ENCODE measurements around the gene PAPSS1. TPM values are rescaled to one million over a fixed set of nuclear protein-coding genes. Genes with fewer than 3 reads are reported as not detected.
"Not testable (repeated sequence)": the region's sequence is repeated elsewhere in the genome, so short reads cannot be mapped to it uniquely, and the experiment has no call there.

PAPSS1 gene
- total RNA-seq, 1 experiment from 2014 or later = 73.1 TPM

DNA sequence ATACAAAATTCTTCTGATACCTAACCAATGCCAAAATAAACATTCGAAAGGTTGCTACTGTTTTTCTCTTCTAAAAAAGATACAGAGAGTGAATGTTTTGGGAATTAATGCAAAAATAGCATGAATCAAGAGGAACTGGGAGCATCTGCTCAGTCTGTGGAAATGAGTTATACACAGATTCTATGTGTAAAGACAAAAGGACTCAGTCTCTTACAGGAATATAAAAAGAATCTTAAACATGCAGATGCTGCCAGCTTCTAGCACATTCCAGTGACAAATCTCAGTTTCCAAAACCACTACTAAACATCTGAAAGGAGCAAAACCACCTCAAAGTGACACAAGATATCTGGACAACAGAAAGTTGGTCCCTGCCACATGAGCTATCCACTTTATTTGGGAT lies 55.0 kb downstream of the PAPSS1 start:
- Histone ChIP-seq H3K4me3 (ENCODE audit: low read length) (no peak overlapping the region), H3K9me2 (replicated peaks; ENCODE audit: insufficient read depth, low read length) (no peaks in the 10 kb centered on the region), H3K9ac (ENCODE audit: low read length) (no peak overlapping the region), H4K20me1 (ENCODE audit: insufficient read depth, low read depth, low read length) (no peaks in the 10 kb centered on the region), H3K9me3 (ENCODE audit: low read length) (no peaks in the 10 kb centered on the region), H2AFZ (ENCODE audit: low read length) (no peak overlapping the region), H3K79me2 (ENCODE audit: low read length) (peaks cover 76% of the 10 kb centered on the region), H3K27me3 (ENCODE audit: low read length) (no peaks in the 10 kb centered on the region), H3K27ac (ENCODE audit: low read length) (no peak overlapping the region), H3K36me3 (ENCODE audit: insufficient read depth, low read length) (peaks cover 5% of the 10 kb centered on the region; the same call in 1 of the 2 replicates), H3K4me2 (ENCODE audit: low read depth, low read length, poor library complexity, severe bottlenecking) (no peak overlapping the region), H3K4me1 (ENCODE audit: low read length) (no peaks in the 10 kb centered on the region)
- DNase-seq = no peak

DNA sequence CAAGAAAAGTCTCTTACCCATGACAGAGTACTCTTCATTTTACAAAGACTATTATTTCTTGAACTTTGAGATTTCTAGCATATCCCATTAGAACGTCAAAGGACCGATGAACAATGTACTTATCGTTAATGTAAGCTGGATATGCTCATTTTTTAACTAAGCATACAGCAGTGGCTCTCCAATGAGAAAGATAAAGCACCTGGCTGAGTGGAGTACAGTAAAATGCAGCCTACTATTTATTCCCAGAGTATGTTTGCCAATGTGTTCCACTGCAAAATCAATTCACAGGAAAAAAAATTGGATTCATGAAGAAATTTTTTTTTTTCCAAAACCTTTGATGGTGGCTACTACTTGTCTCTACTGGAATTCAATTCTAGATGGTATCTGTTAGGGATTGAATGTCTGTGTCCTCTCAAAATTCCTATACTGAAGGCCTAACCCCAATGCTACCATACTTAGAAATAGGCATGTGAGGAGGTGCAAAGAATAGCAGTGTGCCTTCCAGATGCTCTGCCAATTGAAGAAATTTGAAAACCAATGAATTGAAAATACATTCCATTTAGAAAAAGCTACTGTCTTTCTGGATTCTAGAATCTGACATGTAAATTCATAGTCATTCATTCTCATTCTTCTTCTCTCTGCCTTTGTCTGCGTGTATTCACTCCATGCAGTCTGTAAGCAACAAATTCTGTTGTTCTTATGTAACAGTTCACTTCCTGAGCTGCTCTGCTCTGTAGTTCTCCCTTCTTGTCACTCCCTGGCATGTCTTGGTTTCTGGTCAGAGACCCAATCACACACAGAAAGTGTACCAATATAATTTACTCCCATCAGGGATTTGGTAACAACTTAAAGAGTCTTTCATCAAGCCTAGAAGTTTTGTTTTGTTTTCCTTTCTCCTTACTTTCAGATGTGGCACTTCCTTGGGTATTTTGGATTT lies 61.4 kb downstream of the PAPSS1 start:
- Histone ChIP-seq H3K4me3 (ENCODE audit: low read length) (no peak overlapping the region), H3K9me2 (replicated peaks; ENCODE audit: insufficient read depth, low read length) (no peaks in the 10 kb centered on the region), H3K4me2 (ENCODE audit: low read depth, low read length, poor library complexity, severe bottlenecking) (no peak overlapping the region), H3K36me3 (ENCODE audit: insufficient read depth, low read length) (peaks cover 22% of the 10 kb centered on the region), H3K27me3 (ENCODE audit: low read length) (no peaks in the 10 kb centered on the region), H3K79me2 (ENCODE audit: low read length) (peaks cover 47% of the 10 kb centered on the region), H3K9me3 (ENCODE audit: low read length) (no peaks in the 10 kb centered on the region), H2AFZ (ENCODE audit: low read length) (no peak overlapping the region), H3K4me1 (ENCODE audit: low read length) (no peaks in the 10 kb centered on the region), H3K9ac (ENCODE audit: low read length) (no peak overlapping the region), H3K27ac (ENCODE audit: low read length) (no peak overlapping the region), H4K20me1 (ENCODE audit: insufficient read depth, low read depth, low read length) (no peaks in the 10 kb centered on the region)
- no peak for DNase-seq

DNA sequence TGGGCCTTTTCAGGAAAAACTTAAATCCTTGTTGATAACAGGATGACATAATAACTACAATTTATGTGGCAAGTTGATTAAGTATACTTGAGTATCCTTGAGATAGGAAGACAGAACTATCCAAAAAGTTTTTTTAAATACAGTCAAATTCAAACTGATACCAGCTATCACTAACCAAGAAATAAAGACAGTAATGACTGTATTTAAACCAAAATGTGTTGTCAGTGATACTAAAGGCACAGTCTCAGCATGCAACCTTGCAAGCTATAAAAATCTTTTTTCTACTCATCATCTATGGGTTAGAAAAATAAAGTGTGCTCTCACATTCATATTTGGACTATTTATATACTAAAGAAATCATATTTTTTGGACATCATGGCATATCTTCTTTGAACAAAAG lies 64.7 kb downstream of the PAPSS1 start:
- Histone ChIP-seq H3K4me2 (ENCODE audit: low read depth, low read length, poor library complexity, severe bottlenecking) (no peak overlapping the region), H3K4me1 (ENCODE audit: low read length) (peaks cover 8% of the 10 kb centered on the region)

DNA sequence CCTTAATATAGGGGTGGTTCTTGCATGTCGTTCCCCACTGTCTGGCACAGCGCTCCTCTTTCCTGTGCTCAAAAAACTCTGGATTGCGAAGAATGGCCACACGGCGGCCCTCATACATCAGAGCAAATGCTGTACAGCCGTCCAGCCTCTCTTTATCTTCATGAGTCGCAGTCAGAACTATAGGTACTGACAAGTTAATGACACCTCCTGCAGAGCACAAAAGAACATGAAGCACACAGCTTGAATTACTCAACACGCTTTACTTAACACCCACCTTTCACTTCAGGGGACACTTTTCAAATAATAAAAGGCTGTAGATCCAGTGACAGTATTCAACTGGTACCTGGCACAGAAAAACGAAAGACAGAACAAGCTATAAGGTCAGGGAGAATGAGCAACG lies 65.3 kb downstream of the PAPSS1 start:
- Histone ChIP-seq H3K9me2 (replicated peaks; ENCODE audit: insufficient read depth, low read length) (no peaks in the 10 kb centered on the region), H3K27ac (ENCODE audit: low read length) (no peak overlapping the region), H2AFZ (ENCODE audit: low read length) (no peak overlapping the region), H4K20me1 (ENCODE audit: insufficient read depth, low read depth, low read length) (no peaks in the 10 kb centered on the region), H3K9ac (ENCODE audit: low read length) (no peak overlapping the region), H3K27me3 (ENCODE audit: low read length) (no peaks in the 10 kb centered on the region), H3K4me3 (ENCODE audit: low read length) (no peak overlapping the region), H3K4me2 (ENCODE audit: low read depth, low read length, poor library complexity, severe bottlenecking) (no peak overlapping the region), H3K9me3 (ENCODE audit: low read length) (no peaks in the 10 kb centered on the region), H3K4me1 (ENCODE audit: low read length) (peaks cover 8% of the 10 kb centered on the region), H3K36me3 (ENCODE audit: insufficient read depth, low read length) (peaks cover 52% of the 10 kb centered on the region), H3K79me2 (ENCODE audit: low read length) (peaks cover 34% of the 10 kb centered on the region)
- DNase-seq = no peak

More for the DNA sequence above, 64.7 kb downstream of the PAPSS1 start:
- H3K9me3 ChIP-seq (ENCODE audit: low read length) = no peaks in the 10 kb centered on the region
- peaks cover 52% of the 10 kb centered on the region for H3K36me3 ChIP-seq (ENCODE audit: insufficient read depth, low read length)
- no peak overlapping the region for H2AFZ ChIP-seq (ENCODE audit: low read length)
- no peaks in the 10 kb centered on the region for H3K27me3 ChIP-seq (ENCODE audit: low read length)
- no peak overlapping the region for H3K4me3 ChIP-seq (ENCODE audit: low read length)
- no peak overlapping the region for H3K9ac ChIP-seq (ENCODE audit: low read length)
- peaks cover 34% of the 10 kb centered on the region for H3K79me2 ChIP-seq (ENCODE audit: low read length)
- no peaks in the 10 kb centered on the region for H3K9me2 ChIP-seq (replicated peaks; ENCODE audit: insufficient read depth, low read length)
- no peak overlapping the region for H3K27ac ChIP-seq (ENCODE audit: low read length)
- DNase-seq = no peak
- H4K20me1 ChIP-seq (ENCODE audit: insufficient read depth, low read depth, low read length) = no peaks in the 10 kb centered on the region

DNA sequence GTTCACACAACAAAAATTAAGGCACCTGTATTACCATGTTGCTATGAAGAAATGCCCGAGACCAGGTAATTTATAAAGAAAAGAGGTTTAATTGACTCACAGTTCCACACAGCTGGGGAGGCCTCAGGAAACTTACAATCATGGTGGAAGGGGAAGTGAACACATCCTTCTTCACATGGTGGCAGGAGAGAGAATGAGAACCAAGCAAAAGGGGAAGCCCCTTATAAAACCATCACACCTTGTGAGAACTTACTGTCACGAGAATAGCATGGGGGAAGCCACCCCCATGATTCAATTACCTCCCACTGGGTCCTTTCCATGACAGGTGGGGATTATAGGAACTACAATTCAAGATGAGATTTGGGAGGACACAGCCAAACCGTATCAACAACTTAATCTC lies 68.6 kb downstream of the PAPSS1 start:
- H3K79me2 ChIP-seq (ENCODE audit: low read length) = peaks cover 62% of the 10 kb centered on the region
- not testable (repeated sequence) for H3K9ac ChIP-seq (ENCODE audit: low read length); H4K20me1 ChIP-seq (ENCODE audit: insufficient read depth, low read depth, low read length); H3K4me3 ChIP-seq (ENCODE audit: low read length); H3K27ac ChIP-seq (ENCODE audit: low read length); H3K4me1 ChIP-seq (ENCODE audit: low read length); H3K4me2 ChIP-seq (ENCODE audit: low read depth, low read length, poor library complexity, severe bottlenecking); H2AFZ ChIP-seq (ENCODE audit: low read length); DNase-seq; H3K9me3 ChIP-seq (ENCODE audit: low read length); H3K9me2 ChIP-seq (replicated peaks; ENCODE audit: insufficient read depth, low read length); H3K27me3 ChIP-seq (ENCODE audit: low read length)
- H3K36me3 ChIP-seq (ENCODE audit: insufficient read depth, low read length) = peaks cover 47% of the 10 kb centered on the region

DNA sequence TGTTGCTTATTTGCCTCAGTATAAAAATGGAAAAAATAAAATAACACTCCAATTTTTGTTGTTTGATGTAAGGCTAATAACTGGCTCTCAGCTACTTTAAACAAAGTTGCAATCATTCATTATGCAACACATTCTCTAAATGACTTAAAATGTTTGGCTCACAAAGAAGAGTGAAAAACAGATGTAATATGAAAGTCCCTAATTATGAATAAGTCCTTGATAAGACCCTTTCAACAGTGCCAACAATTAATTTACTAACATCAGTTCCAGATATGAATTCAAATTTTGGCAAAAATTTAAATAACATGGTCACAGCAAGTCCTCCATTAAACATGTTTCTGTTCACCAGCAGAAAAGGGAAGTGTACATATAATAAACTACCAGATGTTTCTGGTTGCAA lies 69.8 kb downstream of the PAPSS1 start:
- no peak overlapping the region for H3K9ac ChIP-seq (ENCODE audit: low read length)
- no peak for DNase-seq
- no peak overlapping the region for H2AFZ ChIP-seq (ENCODE audit: low read length)
- peaks cover 62% of the 10 kb centered on the region for H3K79me2 ChIP-seq (ENCODE audit: low read length)
- no peaks in the 10 kb centered on the region for H3K9me2 ChIP-seq (replicated peaks; ENCODE audit: insufficient read depth, low read length)
- H3K27me3 ChIP-seq (ENCODE audit: low read length) = no peaks in the 10 kb centered on the region
- H3K27ac ChIP-seq (ENCODE audit: low read length) = no peak overlapping the region
- peaks cover 8% of the 10 kb centered on the region for H3K4me1 ChIP-seq (ENCODE audit: low read length)
- H4K20me1 ChIP-seq (ENCODE audit: insufficient read depth, low read depth, low read length) = no peaks in the 10 kb centered on the region
- H3K4me3 ChIP-seq (ENCODE audit: low read length) = no peak overlapping the region
- peaks cover 42% of the 10 kb centered on the region for H3K36me3 ChIP-seq (ENCODE audit: insufficient read depth, low read length)
- H3K9me3 ChIP-seq (ENCODE audit: low read length) = no peaks in the 10 kb centered on the region
- H3K4me2 ChIP-seq (ENCODE audit: low read depth, low read length, poor library complexity, severe bottlenecking) = no peak overlapping the region

DNA sequence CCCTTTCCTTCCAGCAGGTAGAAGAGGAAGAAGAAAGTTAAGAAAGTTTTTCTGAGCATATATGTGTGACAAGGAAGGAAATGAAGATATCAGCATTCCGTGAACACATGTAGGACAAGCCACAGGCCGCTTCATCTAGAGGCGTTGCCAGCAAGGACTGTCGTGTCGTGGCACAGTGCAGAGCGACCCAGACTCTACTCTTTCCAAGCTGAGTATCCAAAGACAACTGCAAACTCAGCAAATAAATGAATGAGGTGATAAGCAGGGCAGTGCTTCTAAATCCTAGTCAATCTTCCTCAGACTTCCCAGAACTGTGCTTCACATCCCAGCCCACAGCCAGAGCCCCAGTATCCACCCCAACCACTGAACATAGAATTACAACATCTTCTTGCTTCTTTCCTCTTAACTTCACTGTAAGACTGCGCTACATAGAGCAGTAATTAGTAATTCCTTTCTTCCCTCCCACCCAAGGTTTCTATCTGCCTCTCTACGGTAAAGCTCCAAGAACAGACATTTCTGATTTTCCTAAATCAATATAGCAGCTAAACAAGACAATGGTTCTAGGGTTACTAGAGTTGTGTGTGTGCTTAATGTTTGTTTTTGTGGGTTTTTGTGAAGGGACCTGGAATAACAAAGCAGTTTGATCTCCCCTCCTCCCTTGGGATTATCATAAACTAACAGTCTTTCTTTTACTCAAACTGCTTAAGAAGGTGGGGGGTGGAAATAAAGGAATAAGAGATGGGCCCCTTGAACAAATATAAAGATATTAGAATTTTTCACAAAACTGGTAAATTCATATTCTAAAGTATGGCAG lies 71.6 kb downstream of the PAPSS1 start:
- Histone ChIP-seq H3K9me3 (ENCODE audit: low read length) (no peaks in the 10 kb centered on the region), H3K4me3 (ENCODE audit: low read length) (no peak overlapping the region), H3K9ac (ENCODE audit: low read length) (no peak overlapping the region), H3K27me3 (ENCODE audit: low read length) (no peaks in the 10 kb centered on the region), H2AFZ (ENCODE audit: low read length) (no peak overlapping the region), H4K20me1 (ENCODE audit: insufficient read depth, low read depth, low read length) (no peaks in the 10 kb centered on the region), H3K36me3 (ENCODE audit: insufficient read depth, low read length) (peaks cover 36% of the 10 kb centered on the region), H3K4me2 (ENCODE audit: low read depth, low read length, poor library complexity, severe bottlenecking) (no peak overlapping the region), H3K79me2 (ENCODE audit: low read length) (peaks cover 57% of the 10 kb centered on the region), H3K27ac (ENCODE audit: low read length) (no peak overlapping the region), H3K4me1 (ENCODE audit: low read length) (peaks cover 8% of the 10 kb centered on the region), H3K9me2 (replicated peaks; ENCODE audit: insufficient read depth, low read length) (no peaks in the 10 kb centered on the region)
- DNase-seq = no peak

DNA sequence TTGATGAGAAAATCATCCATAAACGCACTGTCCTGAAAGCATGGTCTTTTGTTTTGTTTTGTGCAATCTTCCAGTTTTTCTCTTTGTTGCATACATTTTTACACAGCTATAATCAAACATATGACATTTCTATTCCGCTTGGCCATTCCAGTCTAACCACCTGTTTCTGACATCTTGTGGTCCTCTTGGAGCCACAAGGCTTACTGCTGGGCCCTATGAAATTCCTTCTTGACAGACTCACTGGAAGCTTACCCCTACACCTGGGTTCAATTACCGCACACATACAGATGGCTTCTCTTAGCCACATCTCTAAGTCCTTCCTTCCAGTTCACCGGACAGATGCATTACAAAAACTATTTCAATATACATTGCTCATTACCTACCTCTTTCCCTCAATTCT lies 72.4 kb downstream of the PAPSS1 start:
- Histone ChIP-seq H3K9me2 (replicated peaks; ENCODE audit: insufficient read depth, low read length) (no peaks in the 10 kb centered on the region), H3K79me2 (ENCODE audit: low read length) (peaks cover 58% of the 10 kb centered on the region), H3K4me1 (ENCODE audit: low read length) (peaks cover 8% of the 10 kb centered on the region), H3K4me3 (ENCODE audit: low read length) (no peak overlapping the region), H3K36me3 (ENCODE audit: insufficient read depth, low read length) (peaks cover 29% of the 10 kb centered on the region), H4K20me1 (ENCODE audit: insufficient read depth, low read depth, low read length) (no peaks in the 10 kb centered on the region), H3K27ac (ENCODE audit: low read length) (no peak overlapping the region), H3K9ac (ENCODE audit: low read length) (no peak overlapping the region), H3K4me2 (ENCODE audit: low read depth, low read length, poor library complexity, severe bottlenecking) (no peak overlapping the region), H2AFZ (ENCODE audit: low read length) (no peak overlapping the region), H3K9me3 (ENCODE audit: low read length) (no peaks in the 10 kb centered on the region), H3K27me3 (ENCODE audit: low read length) (no peaks in the 10 kb centered on the region)
- DNase-seq = no peak

All from Karpas-422 (cell line).